ENCODE measurements around the gene RASSF5. TPM values are rescaled to one million over a fixed set of nuclear protein-coding genes. Genes with fewer than 3 reads are reported as not detected.

Gene RASSF5
- total RNA-seq, 1 experiment from 2014 or later, result 6.1 TPM

- Mint-ChIP-seq H3K9me3 (ENCODE audit: low read depth, unreplicated experiment) (no peaks in the 10 kb centered on the region), H3K4me3 (ENCODE audit: low read depth, unreplicated experiment) (no peak overlapping the region), H3K4me1 (ENCODE audit: low read depth, unreplicated experiment) (peaks cover 16% of the 10 kb centered on the region), H3K27me3 (ENCODE audit: unreplicated experiment) (no peaks in the 10 kb centered on the region), H3K36me3 (ENCODE audit: insufficient read depth, unreplicated experiment) (peaks cover 6% of the 10 kb centered on the region), H3K27ac (ENCODE audit: unreplicated experiment) (no peak overlapping the region)
- CTCF ChIA-PET, result interaction anchor here (0.6 to 1.0 kb wide), 5 partner anchors 8 to 1154 kb away, joined by 3 to 6 read pairs (median 3); partner anchors contain the start of gene IKBKE
- DNase-seq, result peak; percentile 80
- intact Hi-C loops (cut with micrococcal nuclease; ENCODE audit: unreplicated experiment), result no loop called here
- TF ChIP-seq CTCF (IDR thresholded peaks at IDR 0.05; ENCODE audit: unreplicated experiment), result peak; percentile 76
- BruUV-seq (replicated peaks), result TSS peak; percentile 45
Measured at GRCh38 chr1:206461602-206462455, 45.5 kb upstream of the RASSF5 start.

- H3K4me1 Mint-ChIP-seq (ENCODE audit: low read depth, unreplicated experiment), result peaks cover 20% of the 10 kb centered on the region
- DNase-seq, result no peak
- CTCF ChIA-PET, result no interaction called here
Measured at GRCh38 chr1:206463137-206463536, 44.2 kb upstream of the RASSF5 start.

GRCh38 chr1:206463911-206464310, 43.4 kb upstream of the RASSF5 start:
- Mint-ChIP-seq H3K9me3 (ENCODE audit: low read depth, unreplicated experiment) (no peaks in the 10 kb centered on the region), H3K27me3 (ENCODE audit: unreplicated experiment) (no peaks in the 10 kb centered on the region), H3K4me1 (ENCODE audit: low read depth, unreplicated experiment) (peaks cover 27% of the 10 kb centered on the region), H3K4me3 (ENCODE audit: low read depth, unreplicated experiment) (no peak overlapping the region), H3K36me3 (ENCODE audit: insufficient read depth, unreplicated experiment) (peaks cover 6% of the 10 kb centered on the region), H3K27ac (ENCODE audit: unreplicated experiment) (no peak overlapping the region)
- no peak for DNase-seq
- intact Hi-C loops (cut with micrococcal nuclease; ENCODE audit: unreplicated experiment), result no loop called here
- BruUV-seq (replicated peaks), result no TSS peak
- no peak for TF ChIP-seq CTCF (IDR thresholded peaks at IDR 0.05; ENCODE audit: unreplicated experiment)
- CTCF ChIA-PET, result no interaction called here

More at GRCh38 chr1:206463137-206463536, 44.2 kb upstream of the RASSF5 start:
- BruUV-seq (replicated peaks), result no TSS peak
- H3K27ac Mint-ChIP-seq (ENCODE audit: unreplicated experiment), result no peak overlapping the region
- H3K9me3 Mint-ChIP-seq (ENCODE audit: low read depth, unreplicated experiment), result no peaks in the 10 kb centered on the region
- no peak for TF ChIP-seq CTCF (IDR thresholded peaks at IDR 0.05; ENCODE audit: unreplicated experiment)
- intact Hi-C loops (cut with micrococcal nuclease; ENCODE audit: unreplicated experiment), result no loop called here
- H3K36me3 Mint-ChIP-seq (ENCODE audit: insufficient read depth, unreplicated experiment), result peaks cover 6% of the 10 kb centered on the region
- H3K4me3 Mint-ChIP-seq (ENCODE audit: low read depth, unreplicated experiment), result no peak overlapping the region
- no peaks in the 10 kb centered on the region for H3K27me3 Mint-ChIP-seq (ENCODE audit: unreplicated experiment)

- no TSS peak for BruUV-seq (replicated peaks)
- no peak for TF ChIP-seq CTCF (IDR thresholded peaks at IDR 0.05; ENCODE audit: unreplicated experiment)
- Mint-ChIP-seq H3K36me3 (ENCODE audit: insufficient read depth, unreplicated experiment) (peaks cover 6% of the 10 kb centered on the region), H3K4me1 (ENCODE audit: low read depth, unreplicated experiment) (peaks cover 27% of the 10 kb centered on the region), H3K4me3 (ENCODE audit: low read depth, unreplicated experiment) (no peak overlapping the region), H3K27me3 (ENCODE audit: unreplicated experiment) (no peaks in the 10 kb centered on the region), H3K9me3 (ENCODE audit: low read depth, unreplicated experiment) (no peaks in the 10 kb centered on the region), H3K27ac (ENCODE audit: unreplicated experiment) (no peak overlapping the region)
- DNase-seq, result no peak
- CTCF ChIA-PET, result no interaction called here
- intact Hi-C loops (cut with micrococcal nuclease; ENCODE audit: unreplicated experiment), result no loop called here
Measured at GRCh38 chr1:206464456-206464964, 42.8 kb upstream of the RASSF5 start.

Measured in Calu3 (cell line).